UCSD-AML1 (cell line): ENCODE data around the gene IGF1R.

Experiments used
- DNase-seq: peaks from one replicate; lab custom pipeline; 2025; ENCODE audit not compliant: unreplicated experiment; lab: John Stamatoyannopoulos, UW

IGF1R gene

DNA sequence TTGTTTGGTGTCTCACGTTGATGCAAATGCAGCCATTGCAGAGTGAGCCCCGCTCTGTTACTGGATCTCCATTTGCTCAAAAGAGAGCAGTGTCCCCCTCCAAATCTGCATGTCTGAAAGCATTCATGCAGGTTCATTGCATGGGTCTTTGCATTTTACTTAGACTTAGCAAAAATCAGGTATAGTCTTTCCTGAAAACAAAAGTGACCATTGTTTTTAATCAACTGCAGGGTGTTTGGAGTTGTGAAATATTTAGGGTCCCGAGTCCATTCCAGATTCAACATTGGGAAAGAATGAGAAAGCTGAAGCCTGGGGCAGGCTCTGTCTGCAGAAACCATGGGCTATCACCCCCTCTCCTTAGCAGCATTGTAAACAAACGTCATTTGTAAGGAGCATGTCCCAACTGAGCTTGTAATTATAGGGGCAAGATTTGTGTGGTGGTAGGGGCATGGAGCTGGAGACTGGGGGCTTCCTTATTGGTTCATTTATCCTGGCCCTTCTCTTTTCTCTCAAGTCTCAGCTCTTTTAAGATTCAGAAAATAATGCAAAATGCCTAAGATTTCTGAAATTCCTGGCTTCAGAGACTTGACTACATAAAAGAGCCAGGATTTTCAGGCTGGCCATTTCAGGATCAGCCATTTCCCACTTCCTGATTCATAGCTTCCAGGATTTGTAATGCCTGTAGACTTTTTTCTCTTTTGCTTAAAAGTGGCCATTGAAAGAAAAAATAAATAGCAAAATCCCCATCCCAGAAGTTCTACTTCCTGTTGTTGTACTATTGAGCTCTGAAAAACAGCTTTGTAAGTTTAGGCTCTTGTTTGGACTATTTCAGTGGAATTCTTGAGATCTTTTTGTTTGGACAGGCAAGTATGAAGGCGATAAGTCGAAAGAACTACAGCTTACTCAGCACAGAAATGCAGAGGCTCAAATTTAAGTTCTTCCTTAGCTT is 23.0 kb downstream of the IGF1R start:
- DNase-seq, result no peak

DNA sequence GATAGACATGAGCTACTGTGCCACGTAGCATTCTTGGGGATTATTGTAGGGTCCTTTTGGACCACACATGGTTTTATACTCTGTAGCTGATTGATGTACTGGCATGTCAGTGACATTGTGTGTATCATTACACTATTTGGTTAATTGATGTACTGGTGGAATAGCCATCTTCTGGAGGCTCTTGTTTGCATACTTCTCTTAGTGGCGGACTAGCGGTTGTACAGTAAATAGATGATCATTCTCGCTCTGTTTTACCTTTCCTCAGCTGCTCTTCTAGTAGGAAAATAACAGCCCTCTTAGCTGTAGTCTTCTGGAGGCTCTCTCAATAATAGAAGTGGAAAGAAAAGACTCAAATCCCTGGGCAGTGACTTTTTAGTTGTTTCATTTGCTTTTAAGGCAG is 24.8 kb downstream of the IGF1R start:
- no peak for DNase-seq

DNA sequence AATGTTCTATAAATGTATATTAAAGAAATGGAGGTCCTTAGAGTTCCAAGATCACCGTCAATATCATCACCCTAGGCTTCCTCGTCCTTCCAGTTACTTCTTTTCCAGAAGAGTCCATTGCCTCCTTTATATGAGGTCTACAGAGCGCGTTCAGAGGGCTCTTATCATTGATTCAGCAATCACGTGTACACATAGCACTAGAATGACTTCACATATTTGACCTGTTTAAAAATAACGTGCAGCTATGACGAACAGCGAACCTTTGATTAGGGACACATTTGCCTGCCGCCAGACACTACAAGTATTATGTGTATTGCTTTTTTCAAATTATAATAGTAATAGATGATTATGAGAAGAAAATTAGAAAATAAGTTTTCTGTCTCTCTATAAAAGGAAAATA is 26.0 kb downstream of the IGF1R start:
- no peak for DNase-seq

DNA sequence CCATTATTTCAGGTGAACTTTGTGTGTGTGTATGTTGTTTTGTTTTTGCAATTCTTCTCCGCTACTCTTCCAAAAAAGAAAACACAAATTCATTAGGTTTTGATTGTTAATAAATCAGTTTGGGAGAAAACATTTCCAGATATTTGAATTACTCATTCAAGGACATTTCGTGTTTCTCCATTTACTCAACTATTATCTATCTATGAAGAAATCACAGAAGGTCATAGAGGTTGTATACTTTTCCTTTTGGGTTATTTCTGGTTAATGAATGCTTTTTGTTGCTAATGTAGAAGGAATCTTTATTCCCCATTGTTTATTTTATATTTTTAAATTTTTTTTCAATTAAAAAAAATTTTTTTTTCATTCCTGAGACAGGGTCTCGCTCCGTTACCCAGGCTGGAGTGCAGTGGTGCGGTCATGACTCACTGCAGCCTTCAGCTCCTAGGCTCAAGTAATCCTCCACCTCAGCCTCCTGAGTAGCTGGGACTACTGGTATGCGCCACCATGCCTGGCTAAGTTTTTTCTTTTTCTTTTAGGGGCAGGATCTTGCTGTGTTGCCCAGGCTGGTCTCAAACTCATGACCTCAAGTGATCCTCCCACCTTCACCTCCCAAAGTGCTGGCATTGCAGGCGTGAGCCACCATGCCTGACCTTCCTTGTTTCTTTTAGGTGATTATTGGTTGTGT is 28.4 kb downstream of the IGF1R start:
- DNase-seq, result no peak

DNA sequence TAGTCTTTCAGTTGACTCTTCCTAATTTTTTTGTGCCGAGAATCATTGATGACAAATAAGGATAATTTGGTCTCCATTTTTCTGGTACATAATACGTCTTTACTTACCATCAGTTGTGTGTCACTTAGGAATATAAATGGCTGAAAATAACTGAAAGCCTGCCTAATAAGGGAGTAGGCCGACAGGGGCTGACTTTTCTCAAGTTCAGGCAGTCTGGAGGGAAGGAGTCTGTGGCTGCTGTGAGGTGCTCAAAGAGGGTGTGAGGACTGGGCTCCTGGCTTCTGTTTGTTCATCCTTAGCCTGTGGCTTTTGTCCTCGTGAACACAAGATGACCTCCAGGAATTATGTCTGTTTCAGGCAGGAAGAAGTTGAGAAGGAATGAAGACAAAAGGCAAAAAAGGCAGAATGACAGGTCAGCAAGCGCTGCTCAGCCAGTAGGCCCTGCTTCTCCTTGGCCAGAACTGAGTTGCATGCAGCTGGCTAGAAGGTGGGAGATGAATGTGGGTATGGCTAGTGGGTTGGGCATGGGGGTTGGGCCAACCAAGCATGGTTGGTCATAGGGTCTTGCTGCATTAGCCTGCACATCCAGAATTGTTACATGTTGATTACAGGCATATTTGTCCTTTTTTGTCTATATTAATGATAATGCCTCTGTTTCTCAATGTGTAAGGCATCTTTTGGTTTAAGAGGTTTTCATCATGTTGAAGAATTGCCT is 29.2 kb downstream of the IGF1R start:
- DNase-seq, result no peak

DNA sequence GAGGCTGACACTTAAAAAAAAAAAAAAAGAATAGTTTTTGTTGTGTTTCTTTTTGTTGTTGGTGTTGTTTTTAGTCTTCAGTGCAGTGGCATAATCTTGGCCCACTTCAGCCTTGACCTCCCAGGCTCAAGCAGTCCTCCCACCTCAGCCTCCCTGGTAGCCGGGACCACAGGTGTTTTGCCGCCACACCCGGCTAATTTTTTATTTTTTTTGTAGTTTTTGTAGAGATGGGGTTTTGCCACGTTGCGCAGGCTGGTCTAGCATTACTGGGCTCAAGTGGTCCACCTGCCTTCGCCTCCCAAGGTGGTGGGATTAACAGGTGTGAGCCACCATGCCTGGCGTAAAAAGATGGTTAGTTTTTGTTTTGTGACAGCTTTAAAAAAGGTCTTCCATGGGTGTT is 30.1 kb downstream of the IGF1R start:
- DNase-seq, result no peak

DNA sequence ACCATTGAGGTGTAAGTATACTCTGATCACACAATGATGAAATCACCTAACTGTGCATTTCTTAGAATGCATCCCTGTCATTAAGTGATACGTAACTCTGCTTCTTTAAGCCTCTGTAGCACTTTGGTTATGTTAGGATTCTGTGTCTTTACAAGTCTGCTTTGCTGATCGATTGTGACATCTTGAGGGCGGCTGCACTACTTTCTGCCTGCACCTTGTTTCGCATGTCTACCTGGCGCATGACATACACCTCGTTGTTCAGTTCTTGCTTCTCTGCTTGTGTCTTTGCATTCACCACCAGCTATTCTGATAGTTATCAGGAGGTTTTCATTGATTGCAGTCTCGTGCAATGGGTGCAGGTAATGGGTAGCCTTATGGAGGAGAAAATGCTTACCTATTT is 32.7 kb downstream of the IGF1R start:
- DNase-seq, result no peak

DNA sequence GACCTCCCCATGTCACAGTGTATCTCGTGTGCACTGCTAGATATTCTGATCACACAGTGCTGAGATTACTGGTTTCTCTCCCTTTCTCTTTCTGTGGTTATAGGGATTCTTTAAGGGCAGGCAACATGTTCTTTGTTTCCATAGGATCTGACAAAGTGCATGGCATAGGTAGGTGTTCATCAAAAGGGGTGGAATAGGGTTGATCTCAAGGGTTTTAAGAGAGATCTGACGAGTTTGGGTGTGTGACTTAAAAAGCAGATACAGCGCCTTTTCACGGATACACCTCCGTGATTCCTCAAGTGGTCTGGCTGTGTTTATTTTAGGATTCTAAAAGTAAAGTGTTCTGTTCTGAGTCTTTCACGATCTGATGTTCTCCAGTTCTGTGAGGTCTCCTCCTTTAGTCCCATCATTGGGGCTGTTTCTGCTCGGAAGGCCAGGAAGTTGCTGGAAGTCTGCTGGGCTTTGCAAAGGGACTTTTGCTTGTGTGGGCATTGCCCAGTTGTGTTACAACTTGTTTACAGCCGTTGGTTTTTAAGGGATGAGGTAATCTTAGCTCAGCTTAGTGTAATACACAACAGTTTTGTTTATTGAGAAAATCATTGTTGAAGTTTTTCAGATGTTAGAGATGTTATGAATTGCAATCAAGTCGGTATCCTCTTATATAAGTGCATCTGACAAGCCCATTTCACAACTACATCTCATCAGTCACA is 34.8 kb downstream of the IGF1R start:
- no peak for DNase-seq

DNA sequence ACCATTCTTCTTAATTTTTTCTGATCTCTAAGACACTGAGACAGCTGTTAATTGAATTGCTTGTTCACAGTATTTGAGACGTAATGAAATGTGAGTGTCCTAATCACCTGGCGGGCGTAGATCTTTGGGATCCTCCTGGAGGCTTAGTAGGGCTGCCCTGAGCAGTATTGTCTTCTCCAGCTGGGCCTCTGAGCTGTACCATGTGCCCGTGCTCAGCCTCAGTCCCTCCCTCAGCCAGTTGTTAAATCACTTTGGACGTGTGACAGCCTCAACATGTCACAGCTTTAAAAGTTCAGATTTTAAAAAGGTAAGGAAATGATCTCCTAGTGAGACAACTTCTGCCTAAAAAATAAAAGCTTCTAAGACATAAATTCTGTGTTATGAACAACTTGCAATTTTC is 35.5 kb downstream of the IGF1R start:
- DNase-seq, result no peak

DNA sequence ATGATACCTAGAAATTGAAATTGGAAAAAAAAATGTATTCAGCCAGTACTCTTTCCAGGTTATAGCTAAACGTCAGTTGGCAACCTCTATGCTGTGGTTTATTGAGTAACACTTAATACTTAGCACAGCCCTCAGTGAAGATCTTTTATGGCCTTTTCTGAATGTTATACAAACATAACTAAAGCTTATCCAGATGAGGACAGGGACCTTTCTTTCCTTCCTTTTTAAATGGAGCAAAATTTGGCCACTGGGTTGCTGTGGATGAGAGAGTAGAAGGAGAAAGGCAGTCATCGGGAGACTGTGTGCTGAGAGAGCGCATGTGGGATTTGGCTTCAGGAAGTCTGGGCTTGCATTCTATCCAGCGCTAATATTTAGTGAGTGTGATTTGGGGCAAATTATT is 36.1 kb downstream of the IGF1R start:
- no peak for DNase-seq

DNA sequence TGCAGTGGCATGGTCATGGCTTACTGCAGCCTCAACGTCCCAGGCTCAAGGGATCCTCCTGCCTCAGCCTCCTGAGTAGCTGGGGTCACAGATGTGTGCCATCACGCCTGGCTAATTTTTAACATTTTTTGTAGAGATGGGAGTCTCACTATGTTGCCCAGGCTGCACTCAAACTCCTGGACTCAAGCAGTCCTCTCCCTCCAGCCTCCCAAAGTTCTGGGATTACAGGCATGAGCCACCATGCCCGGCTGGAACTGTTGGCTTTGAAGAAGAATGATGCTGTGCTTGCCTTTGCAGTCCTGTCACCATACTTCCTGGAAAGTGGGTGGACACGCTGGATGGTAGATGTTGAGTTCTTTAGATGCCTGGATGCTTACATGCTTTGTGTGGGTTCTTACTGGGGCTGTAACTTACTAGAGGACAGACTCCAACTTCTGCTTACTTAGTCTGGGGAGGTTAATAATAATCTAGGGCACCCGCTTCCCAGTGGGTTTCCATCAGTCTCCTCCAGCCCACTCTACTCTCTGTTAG is 36.7 kb downstream of the IGF1R start:
- no peak for DNase-seq

DNA sequence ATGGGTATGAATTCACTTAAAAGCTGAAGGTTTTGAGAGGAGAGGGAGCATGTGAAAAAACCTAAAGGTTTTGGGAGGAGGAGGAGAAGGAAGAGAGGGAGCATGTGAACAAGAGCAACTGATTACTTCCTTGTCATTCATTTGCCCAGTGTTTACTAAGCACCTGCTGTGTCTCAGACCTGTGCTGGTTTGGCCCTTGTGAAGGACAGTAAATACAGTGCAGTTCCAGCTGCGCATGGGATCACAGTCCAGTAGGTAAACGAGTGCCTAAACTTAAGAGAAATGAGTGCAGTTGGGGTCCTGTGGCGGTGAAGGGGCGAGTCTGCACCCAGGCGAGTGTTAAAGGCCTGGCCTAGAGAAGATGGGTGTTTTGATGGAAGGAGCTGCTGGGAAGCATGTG is 38.6 kb downstream of the IGF1R start:
- no peak for DNase-seq

DNA sequence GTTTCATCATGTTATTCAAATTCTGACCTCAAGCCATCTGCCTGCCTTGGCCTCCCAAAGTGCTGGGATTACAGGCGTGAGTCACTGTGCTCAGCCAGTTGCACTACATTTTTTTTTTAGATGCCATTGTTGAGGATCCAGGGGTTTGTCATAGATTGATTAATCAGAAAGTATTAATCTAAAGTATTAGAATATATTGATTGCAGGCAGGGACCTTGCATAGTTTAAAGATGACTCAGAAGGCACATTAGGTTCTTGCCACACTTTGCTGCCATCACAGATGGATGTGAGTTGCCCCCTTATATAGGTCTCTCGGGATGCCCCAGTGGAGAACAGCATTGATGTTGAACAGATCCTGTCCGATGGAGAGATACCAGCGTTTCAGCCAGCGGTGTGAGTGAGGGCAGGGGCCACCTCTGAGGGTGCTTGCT is 41.1 kb downstream of the IGF1R start:
- no peak for DNase-seq

DNA sequence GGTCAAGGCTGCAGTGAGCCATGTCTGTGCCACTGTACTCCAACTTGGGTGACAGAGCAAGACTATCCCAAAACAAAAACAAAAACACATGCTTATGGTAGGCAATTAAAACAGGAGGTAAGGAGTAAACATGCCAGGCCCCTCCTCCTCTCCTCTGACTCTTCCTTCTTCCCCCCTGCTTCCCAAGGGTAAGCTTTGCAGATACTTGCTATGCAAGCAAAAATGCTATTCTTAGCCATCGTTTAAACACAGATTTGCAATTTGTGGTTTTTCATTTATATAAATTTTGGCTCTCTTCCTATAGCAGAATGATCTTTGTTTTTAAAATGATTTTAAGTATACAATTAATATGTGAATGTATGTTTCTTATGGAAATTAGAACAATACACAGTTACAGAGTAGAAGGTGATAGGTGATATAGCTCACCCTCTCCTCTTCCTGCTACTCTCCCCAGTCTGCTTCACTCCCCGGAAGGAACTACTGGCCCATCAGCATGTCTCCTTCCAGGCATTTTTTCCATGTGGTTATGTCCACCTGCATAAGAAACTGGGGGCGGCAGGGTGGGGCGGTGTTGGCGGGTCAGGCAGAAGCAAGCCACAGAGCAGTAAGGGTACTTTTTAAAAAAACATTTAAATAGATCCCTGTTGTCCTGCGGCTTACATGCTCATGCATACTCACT is 42.1 kb downstream of the IGF1R start:
- DNase-seq, result no peak

DNA sequence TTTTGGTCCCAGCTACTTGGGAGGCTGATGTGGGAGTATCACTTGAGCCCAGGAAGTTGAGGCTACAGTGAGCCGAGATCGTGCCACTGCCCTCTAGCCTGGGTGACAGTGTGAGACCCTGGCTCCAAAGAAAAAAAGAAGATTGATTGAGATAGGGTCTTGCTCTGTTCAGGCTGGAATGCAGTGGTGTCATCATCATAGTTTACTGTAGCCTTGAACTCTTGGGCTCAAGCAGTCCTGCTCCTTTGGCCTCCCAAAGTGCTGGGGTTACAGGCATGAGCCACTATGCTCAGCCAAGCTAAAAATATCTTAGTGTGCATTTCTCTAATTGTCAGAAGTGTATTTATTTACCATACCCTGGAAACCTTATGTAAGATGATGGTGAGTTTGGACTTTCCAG is 43.9 kb downstream of the IGF1R start:
- no peak for DNase-seq

DNA sequence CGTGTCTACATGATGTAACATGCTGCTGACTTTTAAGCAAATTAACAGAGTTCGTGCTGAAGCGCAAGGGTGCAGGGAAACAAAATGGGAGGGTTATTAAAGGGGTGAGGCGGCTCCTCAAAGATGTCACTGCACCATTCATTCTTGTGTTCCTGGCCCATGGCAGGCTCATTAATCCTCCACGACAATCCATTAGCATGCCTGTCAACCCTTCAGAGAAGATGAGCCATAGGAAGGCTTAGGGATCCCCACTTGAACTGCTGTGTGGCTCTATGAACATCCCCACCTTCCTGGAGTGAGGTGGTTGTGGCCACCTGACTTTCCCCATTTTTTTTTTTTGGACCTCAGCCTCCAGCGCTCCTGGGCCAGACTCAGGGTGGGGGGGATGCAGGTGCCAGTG is 45.8 kb downstream of the IGF1R start:
- no peak for DNase-seq

DNA sequence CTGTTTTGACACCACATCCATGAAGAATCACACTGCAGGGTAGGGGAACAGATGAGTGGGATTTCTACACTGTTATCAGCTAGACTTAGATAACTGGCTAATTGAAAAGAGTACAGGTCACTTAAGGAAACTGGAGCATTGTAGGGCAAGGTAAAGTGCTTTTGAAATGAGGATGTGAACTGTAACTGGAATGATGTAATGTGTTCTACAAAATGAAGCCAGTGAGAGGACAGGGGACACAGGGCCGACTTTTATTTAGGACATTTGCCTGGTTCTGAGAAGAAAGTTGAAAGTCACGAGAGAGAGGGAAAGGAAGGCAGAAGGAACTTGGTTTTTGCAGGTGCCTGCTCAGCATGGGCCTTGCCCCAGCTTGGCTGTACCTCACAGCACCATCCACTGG is 50.5 kb downstream of the IGF1R start:
- no peak for DNase-seq

DNA sequence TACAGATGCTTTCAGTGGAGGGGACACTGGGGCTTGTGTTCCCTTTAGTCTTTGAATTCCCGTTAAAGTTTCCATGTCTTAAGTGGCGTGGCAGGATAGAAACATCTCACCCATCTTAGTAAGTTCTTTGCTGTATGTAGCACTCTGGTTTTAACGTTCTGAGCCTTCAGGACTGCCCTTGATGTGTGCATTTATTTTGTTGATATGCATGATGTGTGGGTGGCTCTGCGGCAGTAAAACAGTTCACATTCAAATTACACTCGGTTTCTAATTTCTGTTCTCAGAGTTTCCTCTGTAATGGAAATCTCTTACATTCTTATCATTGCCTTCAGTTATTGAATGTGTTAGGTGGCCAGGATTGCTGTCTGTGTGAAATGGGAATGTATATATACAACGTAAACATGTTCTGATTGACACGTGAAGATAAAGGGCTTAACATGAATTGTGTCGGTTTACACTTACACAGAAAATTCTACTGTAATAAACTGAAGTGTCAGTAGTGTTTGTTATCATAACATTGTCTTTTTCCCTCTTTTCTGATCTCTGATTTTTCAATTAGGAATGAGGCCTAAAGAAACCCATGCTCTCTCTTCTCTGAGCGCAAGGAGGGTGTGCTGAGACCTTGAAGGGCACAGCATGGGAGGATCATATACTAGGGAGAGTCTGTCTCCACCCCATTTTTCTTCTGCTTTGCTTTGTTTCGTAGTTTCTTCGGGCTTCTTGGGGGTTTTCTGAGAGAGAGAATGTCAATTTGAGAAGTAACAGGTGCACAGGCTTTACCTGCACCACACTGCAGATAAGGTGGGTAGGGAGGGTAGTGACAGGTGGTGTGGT is 51.5 kb downstream of the IGF1R start:
- no peak for DNase-seq

DNA sequence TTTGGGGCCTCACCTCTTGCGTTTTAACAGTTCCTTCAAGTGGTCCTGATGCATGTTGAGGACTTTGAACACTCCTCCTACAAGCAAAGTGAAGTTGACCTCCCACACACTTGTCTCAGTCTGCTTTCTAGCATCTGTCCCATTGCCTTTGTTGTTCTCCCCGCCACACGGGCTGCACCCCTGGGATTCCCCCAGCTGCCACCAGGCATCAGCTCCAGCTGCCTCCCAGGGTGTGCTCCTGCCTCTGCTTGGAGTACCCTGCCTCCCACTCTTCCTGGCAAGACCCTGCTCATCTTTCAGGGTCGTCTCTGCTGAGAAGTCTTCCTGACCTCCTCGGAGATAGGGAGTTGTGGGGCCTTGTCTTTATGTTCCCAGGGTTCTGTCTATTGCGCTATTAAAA is 52.2 kb downstream of the IGF1R start:
- DNase-seq, result no peak
